Omental fat pad (tissue), 4 donors: ENCODE data around the gene HMCN2. TPM values are rescaled to one million over a fixed set of nuclear protein-coding genes. Genes with fewer than 3 reads are reported as not detected.

Source experiments
- ATAC-seq: fragments of 150-250 bp; one replicate; pipeline ENCODE4 v1.9.1; 2016; ENCODE audit warnings: mild to moderate bottlenecking, moderate library complexity; ENCODE audit not compliant: low FRiP score
- DNase-seq: peaks from one replicate; pipeline ENCODE4 v3.0.0-alpha.2; 2019; ENCODE audit warnings: low spot score
- CTCF ChIP-seq, 3 donors: fragments of 450-650 bp; IDR thresholded peaks; one replicate each; pipeline ENCODE4 v1.5.1; 2016 to 2017; ENCODE audit warnings: antibody characterized with exemption in 3 of 3, mild to moderate bottlenecking in 3 of 3, moderate library complexity in 2 of 3
- total RNA-seq, 4 donors: library from RNA; depleted of rRNA; stranded (reverse); fragments of >200 nt; gene quantifications; one replicate each; pipeline ENCODE4 v1.1.0, GENCODE V29; 2016

The HMCN2 gene
- total RNA-seq, 4 donors from 2014 or later, result 0.19 to 5.8 (median 0.75) TPM

DNA sequence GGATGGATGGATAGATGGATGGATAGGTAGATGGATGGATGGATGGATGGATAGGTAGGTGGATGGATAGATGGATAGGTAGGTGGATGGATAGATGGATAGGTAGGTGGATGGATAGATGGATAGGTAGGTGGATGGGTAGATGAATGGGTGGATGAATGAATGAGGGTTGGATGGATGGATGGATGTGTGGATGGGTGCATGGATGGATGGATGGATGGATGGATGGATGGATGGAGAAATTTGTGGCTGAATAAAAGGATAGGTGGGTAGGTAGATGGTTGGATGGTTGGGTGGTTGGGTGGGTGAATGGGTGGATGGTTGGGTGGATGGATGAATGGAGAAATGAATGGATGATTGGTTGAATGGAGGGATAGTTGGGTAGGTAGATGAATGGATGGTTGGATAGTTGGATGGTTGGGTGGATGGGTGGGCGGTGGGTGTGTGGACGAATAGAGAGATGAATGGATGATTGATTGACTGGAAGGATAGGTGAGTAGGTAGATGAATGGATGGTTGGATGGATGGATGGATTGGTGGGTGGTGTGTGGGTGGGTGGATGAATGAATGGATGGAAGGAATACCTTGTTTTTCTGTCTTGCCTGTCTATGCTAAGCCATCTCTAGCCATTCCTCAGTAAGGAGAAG, 108.2 kb downstream of the HMCN2 start:
- DNase-seq, result no peak
- ATAC-seq, result no peak
- TF ChIP-seq CTCF (IDR thresholded peaks at IDR 0.05), result no peak

DNA sequence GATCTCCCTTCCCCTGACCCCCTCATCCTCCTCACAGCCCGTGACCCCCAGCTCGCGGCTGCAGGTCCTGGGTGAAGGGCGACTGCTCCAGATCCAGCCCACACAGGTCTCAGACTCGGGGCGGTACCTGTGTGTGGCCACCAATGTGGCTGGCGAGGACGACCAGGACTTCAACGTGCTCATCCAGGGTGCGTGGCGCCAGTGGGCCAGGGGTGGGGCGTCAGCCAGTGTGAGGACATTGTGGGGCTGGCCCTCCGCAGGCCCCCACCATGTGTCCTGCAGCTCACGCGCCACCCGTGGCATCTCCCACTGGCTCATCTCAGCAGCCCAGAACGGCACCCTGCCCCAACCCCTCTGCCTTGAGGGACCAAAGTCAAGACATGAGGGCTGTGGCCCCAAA, 112.1 kb downstream of the HMCN2 start:
- TF ChIP-seq CTCF (IDR thresholded peaks at IDR 0.05), result no peak
- DNase-seq (no peak), ATAC-seq (no peak)

DNA sequence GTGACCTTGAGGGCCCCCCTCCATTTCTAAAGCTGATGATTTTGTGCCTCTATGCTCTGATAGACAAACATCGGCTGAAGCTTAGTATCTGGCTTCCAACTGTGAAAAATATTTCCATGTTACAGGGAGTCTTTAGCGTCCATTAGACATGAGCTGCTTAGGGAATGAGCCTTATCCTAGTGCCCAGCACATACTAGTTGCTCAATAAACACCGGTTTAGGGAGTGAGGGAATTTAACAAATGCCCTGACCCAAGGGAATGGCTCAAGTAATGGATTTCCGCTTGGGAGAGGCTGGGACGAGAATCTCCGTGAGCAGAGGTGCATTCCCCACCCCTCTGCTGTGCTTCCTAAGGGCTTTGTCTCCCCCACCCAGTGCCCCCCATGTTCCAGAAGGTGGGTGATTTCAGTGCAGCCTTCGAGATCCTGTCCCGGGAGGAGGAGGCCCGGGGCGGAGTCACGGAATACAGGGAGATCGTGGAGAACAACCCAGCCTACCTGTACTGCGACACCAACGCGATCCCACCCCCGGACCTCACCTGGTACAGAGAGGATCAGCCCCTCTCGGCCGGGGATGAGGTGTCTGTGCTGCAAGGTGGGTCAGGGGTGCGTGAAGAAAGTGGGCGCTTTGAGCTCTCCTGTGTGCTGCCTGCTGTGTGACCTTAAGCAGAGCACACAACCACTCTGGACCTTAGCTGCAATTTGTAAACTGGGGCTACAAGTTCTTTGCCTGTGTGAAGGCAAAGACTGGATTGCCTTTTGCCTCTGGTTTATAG, 113.5 kb downstream of the HMCN2 start:
- TF ChIP-seq CTCF (IDR thresholded peaks at IDR 0.05), result no peak
- DNase-seq, result no peak
- no peak for ATAC-seq

- DNase-seq (no peak), ATAC-seq (no peak)
- TF ChIP-seq CTCF (IDR thresholded peaks at IDR 0.05), result no peak
Observed at GRCh38 chr9:130379649-130379970, 114.0 kb downstream of the HMCN2 start.

- DNase-seq (no peak), ATAC-seq (no peak)
- no peak for TF ChIP-seq CTCF (IDR thresholded peaks at IDR 0.05)
Observed at GRCh38 chr9:130380920-130381469, 115.4 kb downstream of the HMCN2 start.

- no peak for DNase-seq
- no peak for TF ChIP-seq CTCF (IDR thresholded peaks at IDR 0.05)
- ATAC-seq, result no peak
Observed at GRCh38 chr9:130381660-130382059, 116.1 kb downstream of the HMCN2 start.

GRCh38 chr9:130382096-130382495, 116.5 kb downstream of the HMCN2 start:
- DNase-seq, result no peak
- TF ChIP-seq CTCF (IDR thresholded peaks at IDR 0.05), result no peak
- ATAC-seq, result no peak
